Transverse colon (tissue), 4 donors: ENCODE data around the gene AHNAK. TPM values are rescaled to one million over a fixed set of nuclear protein-coding genes. Genes with fewer than 3 reads are reported as not detected.
A peak's percentile ranks its signal among the peaks of the same experiment; 100 is the strongest.

ENCODE experiments used
- DNase-seq: peaks from one replicate; pipeline ENCODE4 v3.0.0-alpha.2; 2019
- H3K27ac ChIP-seq, 4 donors: fragments of 200-600 bp; sonication (generic); 2 replicates each; pipeline ENCODE4 v1.5.1; 2016 to 2018; ENCODE audit warnings: inconsistent platforms in 4 of 4
- H3K27me3 ChIP-seq: fragments of 200-600 bp; sonication (generic); 2 replicates; pipeline ENCODE4 v1.5.1; 2017; ENCODE audit warnings: inconsistent platforms
- H3K36me3 ChIP-seq, 4 donors: fragments of 200-600 bp; sonication (generic); 2 replicates each; pipeline ENCODE4 v1.5.1; 2017 to 2019; ENCODE audit warnings: inconsistent platforms in 4 of 4
- H3K4me1 ChIP-seq, 4 donors: fragments of 200-600 bp; sonication (generic); 2 replicates each; pipeline ENCODE4 v1.5.1; 2017 to 2020; ENCODE audit warnings: inconsistent platforms in 4 of 4
- H3K4me3 ChIP-seq, 4 donors: fragments of 200-600 bp; sonication (generic); 1 replicate in 1 of 4; 2 replicates in 3 of 4; pipeline versions ENCODE4 v1.5.1 to v1.6.1; 2017 to 2019; ENCODE audit warnings: inconsistent platforms in 4 of 4
- H3K9me3 ChIP-seq, 2 donors: fragments of 200-600 bp; sonication (generic); 2 replicates each; pipeline ENCODE4 v1.5.1; 2017 to 2019; ENCODE audit warnings: inconsistent platforms in 2 of 2
- CTCF ChIP-seq, 5 experiments: fragments of 200-600 bp in 3 of 5; fragments of 450-650 bp in 2 of 5; sonication (generic) in 3 of 5; IDR thresholded peaks; 1 replicate in 2 of 5; 2 replicates in 3 of 5; pipeline ENCODE4 v1.5.1; 2016 to 2017; ENCODE audit warnings: antibody characterized with exemption in 5 of 5, inconsistent platforms in 3 of 5, mild to moderate bottlenecking in 2 of 5, moderate library complexity in 1 of 5
- EP300 ChIP-seq: sonication (generic); formaldehyde crosslinking; IDR thresholded peaks from one replicate; pipeline ENCODE4 v1.6.1; 2017; ENCODE audit warnings: antibody characterized with exemption, low read depth
- POLR2A ChIP-seq: fragments of 450-650 bp; IDR thresholded peaks from one replicate; pipeline ENCODE4 v1.6.1; 2016; ENCODE audit warnings: antibody characterized with exemption, mild to moderate bottlenecking, moderate library complexity
- POLR2AphosphoS5 ChIP-seq, 3 donors: sonication (generic); formaldehyde crosslinking; IDR thresholded peaks; one replicate each; pipeline ENCODE4 v1.6.1; 2016; ENCODE audit warnings: antibody characterized with exemption in 3 of 3
- WGBS, 2 donors: methylation state at CpG; one replicate each; pipeline ENCODE4 v1.1.5; 2018; ENCODE audit warnings: low coverage in 1 of 2; 5-methylcytosine and 5-hydroxymethylcytosine counted together
- in situ Hi-C, 4 donors: fragments of 200-750 bp; cut with MboI; loops; one replicate each; pipeline versions ENCODE4 v1.15.0 to v1.15.1; 2017; ENCODE audit warnings: low sequenced_read_pairs in 3 of 4, low pct_ligation_motif_present in 1 of 4, low pct_unique_long_range_greater_than_20kb in 1 of 4
- intact Hi-C: fragments of 100-400 bp; cut with DNase I; formaldehyde crosslinking; loops from one replicate; pipeline ENCODE4 v1.15.1; 2023; ENCODE audit warnings: low total_unique reads
- total RNA-seq, 4 donors: library from RNA; depleted of rRNA; stranded (reverse); fragments of >200 nt; gene quantifications; one replicate each; pipeline ENCODE4 v1.1.0, GENCODE V29; 2016

AHNAK gene
- total RNA-seq, 4 donors from 2014 or later = 561 to 1,032 (median 742) TPM

- WGBS, 2 donors = 83 to 89% methylated on average over 3 to 4 of the region's 4 CpGs
- in situ Hi-C loops = no loop called here
Measured at GRCh38 chr11:62457478-62457877, 89.1 kb downstream of the AHNAK start.

GRCh38 chr11:62456630-62457029, 90.0 kb downstream of the AHNAK start:
- no peak for DNase-seq
- H3K4me1 ChIP-seq = peaks cover 4 to 30% (median 12%) of the 10 kb centered on the region in 4 donors
- in situ Hi-C loops = no loop called here
- no peaks in the 10 kb centered on the region for H3K9me3 ChIP-seq
- H3K4me3 ChIP-seq = no peak overlapping the region
- peak overlapping the region in 1 of 4 donors; percentile 69 for H3K27ac ChIP-seq
- intact Hi-C loops = no loop called here
- H3K36me3 ChIP-seq = no peaks in the 10 kb centered on the region
- H3K27me3 ChIP-seq = no peaks in the 10 kb centered on the region
- no peak for TF ChIP-seq CTCF (IDR thresholded peaks at IDR 0.05)
- no peak for TF ChIP-seq POLR2AphosphoS5 (IDR thresholded peaks at IDR 0.05)
- no peak for TF ChIP-seq EP300
- 78 to 100% methylated on average over 1 to 4 of the region's 4 CpGs for whole genome bisulfite sequencing, 2 donors

More at GRCh38 chr11:62457478-62457877, 89.1 kb downstream of the AHNAK start:
- H3K27me3 ChIP-seq = no peaks in the 10 kb centered on the region
- no peaks in the 10 kb centered on the region for H3K9me3 ChIP-seq
- H3K36me3 ChIP-seq = no peaks in the 10 kb centered on the region
- peaks cover 9 to 38% (median 16%) of the 10 kb centered on the region in 4 donors for H3K4me1 ChIP-seq
- intact Hi-C loops = no loop called here
- peak overlapping the region in 3 of 4 donors; percentile 6 to 69 (median 61) for H3K27ac ChIP-seq
- no peak overlapping the region for H3K4me3 ChIP-seq
- no peak for DNase-seq
- TF ChIP-seq POLR2AphosphoS5 (IDR thresholded peaks at IDR 0.05) (no peak), EP300 (no peak)

- Histone ChIP-seq H3K9me3 (no peaks in the 10 kb centered on the region), H3K36me3 (no peaks in the 10 kb centered on the region), H3K27ac (no peak overlapping the region), H3K27me3 (no peaks in the 10 kb centered on the region), H3K4me1 (peaks cover under 1 to 13% (median 1%) of the 10 kb centered on the region in 4 donors), H3K4me3 (no peak overlapping the region)
- no peak for TF ChIP-seq EP300
- TF ChIP-seq POLR2A = no peak
- no peak for TF ChIP-seq CTCF (IDR thresholded peaks at IDR 0.05)
- TF ChIP-seq POLR2AphosphoS5 (IDR thresholded peaks at IDR 0.05) = no peak
- in situ Hi-C loops = no loop called here
- no peak for DNase-seq
- intact Hi-C loops = no loop called here
- WGBS, 2 donors = 94 to 96% methylated on average over 11 of the region's 11 CpGs
Measured at GRCh38 chr11:62452839-62453468, 93.7 kb downstream of the AHNAK start.

GRCh38 chr11:62452261-62452660, 94.3 kb downstream of the AHNAK start:
- H3K9me3 ChIP-seq = no peaks in the 10 kb centered on the region
- no peak overlapping the region for H3K27ac ChIP-seq
- WGBS, 2 donors = 87 to 100% methylated on average over 3 to 6 of the region's 6 CpGs
- H3K27me3 ChIP-seq = no peaks in the 10 kb centered on the region
- intact Hi-C loops = no loop called here
- no peak for DNase-seq
- H3K4me3 ChIP-seq = no peak overlapping the region
- TF ChIP-seq POLR2AphosphoS5 (IDR thresholded peaks at IDR 0.05) (no peak), EP300 (no peak), CTCF (IDR thresholded peaks at IDR 0.05) (no peak)
- in situ Hi-C loops = no loop called here
- H3K36me3 ChIP-seq = no peaks in the 10 kb centered on the region
- peaks cover 0 to 8% (median 0%) of the 10 kb centered on the region in 4 donors for H3K4me1 ChIP-seq

- no peak for DNase-seq
- Histone ChIP-seq H3K4me1 (peaks cover 4 to 12% (median 7%) of the 10 kb centered on the region in 4 donors), H3K27ac (no peak overlapping the region), H3K36me3 (no peaks in the 10 kb centered on the region), H3K4me3 (no peak overlapping the region), H3K27me3 (no peaks in the 10 kb centered on the region), H3K9me3 (no peaks in the 10 kb centered on the region)
- in situ Hi-C loops (no loop called here), intact Hi-C loops (no loop called here)
- 71 to 81% methylated on average over 5 to 8 of the region's 8 CpGs for WGBS, 2 donors
- TF ChIP-seq CTCF (IDR thresholded peaks at IDR 0.05) = no peak
- TF ChIP-seq POLR2A = no peak
- TF ChIP-seq EP300 = no peak
- no peak for TF ChIP-seq POLR2AphosphoS5 (IDR thresholded peaks at IDR 0.05)
Measured at GRCh38 chr11:62451241-62451621, 95.4 kb downstream of the AHNAK start.
